ENCODE measurements around the gene DPP6. TPM values are rescaled to one million over a fixed set of nuclear protein-coding genes. Genes with fewer than 3 reads are reported as not detected.

The DPP6 gene
- total and polyA plus RNA-seq, 2 of the 8 experiments (the other 6 are each of a cell fraction or from before 2014, with no cell fraction given), result 4.7 to 6.8 TPM

DNA sequence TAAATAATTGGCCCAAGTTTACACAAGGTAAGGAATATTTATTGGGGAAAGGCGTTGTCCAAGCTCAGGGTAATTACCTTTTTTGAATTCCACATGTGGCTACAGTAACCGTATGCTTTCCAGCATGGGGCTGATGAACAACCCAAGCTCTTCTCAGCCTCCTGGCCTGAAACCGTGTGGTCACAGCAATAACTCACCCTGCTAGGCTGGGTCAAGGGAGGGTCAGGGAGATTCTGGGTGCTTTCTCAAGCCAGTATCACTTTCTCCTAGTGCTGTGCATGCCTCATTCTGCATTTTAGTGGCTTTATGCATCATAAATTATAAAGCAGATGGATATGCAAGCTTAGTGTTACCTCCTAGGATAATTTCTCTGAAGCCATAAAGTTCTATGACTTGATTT is 676.9 kb downstream of the DPP6 start:
- Histone ChIP-seq H3K36me3 (ENCODE audit: control insufficient read depth in 2 of 4, insufficient read depth in 4 of 4, low read length in 3 of 4) (no peaks in the 10 kb centered on the region), H2BK5ac (ENCODE audit: low read depth, low read length) (no peak overlapping the region), H4K5ac (ENCODE audit: insufficient read length, low read depth, low read length) (no peak overlapping the region), H4K91ac (replicated peaks; ENCODE audit: insufficient read length, low read length) (no peak overlapping the region), H3K9ac (replicated peaks in 1 of 4; ENCODE audit: extremely low read depth in 1 of 4, low read depth in 3 of 4, low read length in 3 of 4) (no peak overlapping the region), H2BK15ac (ENCODE audit: low read length) (no peak overlapping the region), H3K23me2 (ENCODE audit: low read depth, low read length) (no peaks in the 10 kb centered on the region), H2AK5ac (ENCODE audit: low read depth, low read length) (no peak overlapping the region), H2AFZ (ENCODE audit: low read length) (no peak overlapping the region), H4K8ac (ENCODE audit: extremely low read depth, insufficient read depth, low read length) (no peak overlapping the region), H3K4ac (replicated peaks; ENCODE audit: insufficient read length, low read depth, low read length) (no peak overlapping the region), H3K56ac (replicated peaks; ENCODE audit: insufficient read length, low read depth, low read length) (no peak overlapping the region), H2BK120ac (replicated peaks; ENCODE audit: low read depth, low read length) (no peak overlapping the region), H2BK20ac (ENCODE audit: low read length) (no peak overlapping the region), H3K9me3 (ENCODE audit: insufficient read depth in 2 of 2, low read depth in 1 of 2, low read length in 1 of 2) (peaks cover 30 to 38% of the 10 kb centered on the region in 2 experiments), H3K27me3 (replicated peaks in 1 of 4; ENCODE audit: control insufficient read depth in 3 of 4, extremely low read depth in 1 of 4, insufficient read depth in 3 of 4, low read length in 3 of 4) (no peaks in the 10 kb centered on the region), H3K4me1 (replicated peaks in 1 of 4; ENCODE audit: control insufficient read depth in 3 of 4, insufficient read depth in 4 of 4, low read length in 3 of 4) (peaks cover 0 to 3% (median 0%) of the 10 kb centered on the region in 4 experiments; a peak in 1 of 7 replicates), H3K14ac (ENCODE audit: insufficient read length) (no peak overlapping the region), H4K20me1 (replicated peaks in 1 of 2; ENCODE audit: control insufficient read depth in 1 of 2, insufficient read depth in 2 of 2, low read length in 2 of 2) (no peaks in the 10 kb centered on the region), H3K79me2 (ENCODE audit: control insufficient read depth in 1 of 2, insufficient read depth in 2 of 2, low read length in 2 of 2) (no peaks in the 10 kb centered on the region), H3K27ac (ENCODE audit: low read depth, low read length) (no peak overlapping the region), H3K4me3 (ENCODE audit: extremely low read depth in 1 of 4, insufficient read depth in 2 of 4, low read depth in 3 of 4, low read length in 4 of 4) (no peak overlapping the region), H3K79me1 (ENCODE audit: low read depth, low read length) (no peaks in the 10 kb centered on the region), H3K23ac (ENCODE audit: insufficient read length) (no peak overlapping the region), H2BK12ac (ENCODE audit: low read depth, low read length) (no peak overlapping the region), H3K18ac (ENCODE audit: extremely low read depth, low read length) (no peak overlapping the region), H3K4me2 (ENCODE audit: insufficient read depth in 1 of 2, low read depth in 2 of 2, low read length in 2 of 2) (no peak overlapping the region)
- TF ChIP-seq CEBPB (IDR thresholded peaks at IDR 0.05; ENCODE audit: low read depth, low read length) (no peak), KDM4A (IDR thresholded peaks at IDR 0.05; ENCODE audit: low read depth, low read length, severe bottlenecking) (no peak), POLR2AphosphoS5 (IDR thresholded peaks at IDR 0.05; ENCODE audit: low read depth, low read length) (no peak), FOSL1 (IDR thresholded peaks at IDR 0.05; ENCODE audit: insufficient read depth, low read depth, low read length) (no peak), RAD21 (IDR thresholded peaks at IDR 0.05 in 1 of 2, conservative IDR thresholded peaks at IDR 0.05 in 1 of 2; ENCODE audit: low read depth in 2 of 2, low read length in 2 of 2) (no peak), TBP (IDR thresholded peaks at IDR 0.05; ENCODE audit: low read depth, low read length) (no peak), KDM5A (IDR thresholded peaks at IDR 0.05; ENCODE audit: low read length) (no peak), JUN (IDR thresholded peaks at IDR 0.05; ENCODE audit: low read depth, low read length) (no peak), BCL11A (IDR thresholded peaks at IDR 0.05; ENCODE audit: low read depth in 2 of 2, low read length in 2 of 2) (no peak), CREB1 (IDR thresholded peaks at IDR 0.05) (no peak), TCF12 (IDR thresholded peaks at IDR 0.05; ENCODE audit: low read depth, low read length) (no peak), SP4 (IDR thresholded peaks at IDR 0.05; ENCODE audit: low read length) (no peak)
- FAIRE-seq, result no peak
- POLR2A ChIA-PET (ENCODE audit: partially characterized antibody), result no interaction called here
- 91% methylated on average over 3 of the region's 3 CpGs; no CpG with 5 or more reads in 1 of the 2 experiments for WGBS, 2 experiments (ENCODE audit: extremely low coverage in 1 of 2, insufficient coverage in 1 of 2, insufficient read length in 1 of 2, insufficient replicate concordance in 2 of 2, low coverage in 1 of 2, low lambda C conversion rate in 2 of 2, missing lambda C conversion rate in 1 of 2)
- DNase-seq (ENCODE audit: low read depth in 1 of 2, low spot score in 2 of 2), result no peak
- CTCF ChIA-PET (ENCODE audit: partially characterized antibody), result interaction anchor here (1.0 to 4.2 kb wide), 2 partner anchors 11 to 14 kb away, joined by 3 to 22 read pairs; no protein-coding TSS in a partner anchor
